IMR-90 (cell line): ENCODE results near the gene FIBIN. TPM values are rescaled to one million over a fixed set of nuclear protein-coding genes. Genes with fewer than 3 reads are reported as not detected.

Source experiments
- ATAC-seq: fragments of 200-7000 bp; cut with Tn5 transposase; 2 replicates; pipeline ENCODE4 v1.9.1; 2020; ENCODE audit warnings: low read depth, mild to moderate bottlenecking, moderate library complexity
- BruUV-seq: library from RNA; stranded (reverse); fragments of 400-500 nt; replicated peaks from 2 replicates; lab custom pipeline; 2021; lab: Mats Ljungman, UMichigan
- CTCF ChIA-PET: fragments of 300-600 bp; formaldehyde crosslinking; extraction: SDS; loops from one replicate; lab custom pipeline; 2021; ENCODE audit warnings: antibody characterized with exemption; lab: Yijun Ruan, JAX
- POLR2A ChIA-PET: fragments of 300-600 bp; sonication (Branson Sonifier 250); formaldehyde crosslinking; loops from one replicate; lab custom pipeline; 2022; ENCODE audit warnings: antibody characterized with exemption; ENCODE audit not compliant: unreplicated experiment; lab: Charles Lee
- DNase-seq: peaks from one replicate; pipeline ENCODE4 v3.0.0; 2013
- H2AFZ ChIP-seq: replicated peaks from 2 replicates; pipeline ENCODE3; 2013; ENCODE audit warnings: low read length, mild to moderate bottlenecking; ENCODE audit not compliant: poor library complexity
- H2AK5ac ChIP-seq: 2 replicates; pipeline ENCODE4 v1.6.1; 2013; ENCODE audit warnings: low read depth, low read length, inconsistent platforms
- H2AK9ac ChIP-seq: replicated peaks from 2 replicates; pipeline ENCODE3; 2013; ENCODE audit warnings: mild to moderate bottlenecking, low read depth, low read length, moderate library complexity; ENCODE audit not compliant: poor library complexity
- H2BK120ac ChIP-seq: 2 replicates; pipeline ENCODE4 v1.6.1; 2013; ENCODE audit warnings: low read depth, low read length, inconsistent platforms
- H2BK15ac ChIP-seq: 3 replicates; pipeline ENCODE4 v1.6.1; 2013; ENCODE audit warnings: low read depth, low read length, inconsistent platforms
- H2BK20ac ChIP-seq: 2 replicates; pipeline ENCODE4 v1.6.1; 2013; ENCODE audit warnings: low read depth, mild to moderate bottlenecking, inconsistent platforms, low read length, moderate library complexity
- H2BK5ac ChIP-seq: 2 replicates; pipeline ENCODE4 v1.6.1; 2013; ENCODE audit warnings: mild to moderate bottlenecking, low read depth, low read length, inconsistent platforms; ENCODE audit not compliant: poor library complexity, severe bottlenecking
- H3K14ac ChIP-seq: replicated peaks from 2 replicates; pipeline ENCODE4 v1.6.1; 2013; ENCODE audit warnings: low read depth, low read length, inconsistent platforms
- H3K18ac ChIP-seq: 2 replicates; pipeline ENCODE4 v1.6.1; 2013; ENCODE audit warnings: low read depth, low read length, control low read depth
- H3K23ac ChIP-seq: 2 replicates; pipeline ENCODE4 v1.6.1; 2013; ENCODE audit warnings: low read depth, low read length, inconsistent platforms
- H3K27ac ChIP-seq: 2 replicates; pipeline ENCODE4 v1.5.1; 2013; ENCODE audit warnings: mild to moderate bottlenecking, control low read depth, low read length; ENCODE audit not compliant: insufficient read depth
- H3K27me3 ChIP-seq: 2 replicates; pipeline ENCODE4 v1.6.1; 2013; ENCODE audit warnings: low read length; ENCODE audit not compliant: control insufficient read depth, insufficient read depth
- H3K36me3 ChIP-seq: 2 replicates; pipeline ENCODE4 v1.6.1; 2013; ENCODE audit warnings: low read length, mixed read lengths; ENCODE audit not compliant: control insufficient read depth, insufficient read depth
- H3K4ac ChIP-seq: 2 replicates; pipeline ENCODE4 v1.6.1; 2013; ENCODE audit warnings: low read depth, low read length, inconsistent platforms
- H3K4me1 ChIP-seq: 2 replicates; pipeline ENCODE4 v1.6.1; 2013; ENCODE audit warnings: low read length, mixed read lengths; ENCODE audit not compliant: control insufficient read depth, insufficient read depth
- H3K4me2 ChIP-seq: 2 replicates; pipeline ENCODE4 v1.6.1; 2013; ENCODE audit warnings: low read depth, mild to moderate bottlenecking, control low read depth, low read length, moderate library complexity
- H3K4me3 ChIP-seq: 2 replicates; pipeline ENCODE4 v1.5.1; 2013; ENCODE audit warnings: low read depth, mild to moderate bottlenecking, control low read depth, low read length, moderate library complexity; ENCODE audit not compliant: insufficient read depth
- H3K56ac ChIP-seq: 2 replicates; pipeline ENCODE4 v1.6.1; 2013; ENCODE audit warnings: low read length, inconsistent platforms; ENCODE audit not compliant: insufficient read depth; ENCODE audit errors: extremely low read depth
- H3K79me1 ChIP-seq, 2 experiments: 2 replicates each; pipeline ENCODE4 v1.6.1; 2013; ENCODE audit warnings: low read length in 2 of 2, inconsistent platforms in 1 of 2, low read depth in 1 of 2
- H3K9ac ChIP-seq: 2 replicates; pipeline ENCODE4 v1.6.1; 2013; ENCODE audit warnings: low read depth, low read length, control low read depth
- H3K9me1 ChIP-seq: 2 replicates; pipeline ENCODE4 v1.6.1; 2013; ENCODE audit warnings: low read length, inconsistent platforms; ENCODE audit not compliant: insufficient read depth
- H3K9me3 ChIP-seq: 2 replicates; pipeline ENCODE4 v1.6.1; 2013; ENCODE audit warnings: low read length; ENCODE audit not compliant: control insufficient read depth, insufficient read depth
- H4K20me1 ChIP-seq: 2 replicates; pipeline ENCODE4 v1.6.1; 2013; ENCODE audit warnings: low read length, inconsistent platforms; ENCODE audit not compliant: insufficient read depth
- H4K5ac ChIP-seq: 2 replicates; pipeline ENCODE4 v1.6.1; 2013; ENCODE audit warnings: mild to moderate bottlenecking, low read depth, low read length, control low read depth
- H4K8ac ChIP-seq, 2 experiments: 2 replicates each; pipeline ENCODE4 v1.6.1; 2013; ENCODE audit warnings: low read depth in 2 of 2, low read length in 2 of 2, control low read depth in 1 of 2, inconsistent platforms in 1 of 2
- H4K91ac ChIP-seq: 2 replicates; pipeline ENCODE4 v1.6.1; 2013; ENCODE audit warnings: low read depth, low read length, inconsistent platforms; ENCODE audit not compliant: insufficient read depth
- FOS ChIP-seq: fragments of 150-350 bp; IDR thresholded peaks from 2 replicates; pipeline ENCODE4 v1.6.1; 2016; ENCODE audit warnings: low read depth, low read length
- dilution Hi-C: fragments of 300-500 bp; cut with HindIII; formaldehyde crosslinking; loops from one replicate; pipeline ENCODE4 v1.14.3; 2018; ENCODE audit warnings: low sequenced_read_pairs; ENCODE audit not compliant: unreplicated experiment
- in situ Hi-C: fragments of 300-500 bp; cut with MboI; formaldehyde crosslinking; loops from 3 replicates; pipeline ENCODE4 v1.14.3; 2019; ENCODE audit warnings: low sequenced_read_pairs, inconsistent platforms, mixed read lengths
- intact Hi-C: fragments of 100-400 bp; cut with micrococcal nuclease; formaldehyde crosslinking; loops from 2 replicates; pipeline ENCODE4 v1.10.0; 2022
- polyA plus RNA-seq, 3 experiments: library from polyadenylated mRNA; depleted of rRNA; stranded (reverse); fragments of >200 nt; gene quantifications; 2 replicates each; pipeline ENCODE4 v1.2.3, GENCODE V29; 2012; ENCODE audit warnings: low replicate concordance in 1 of 3
- total RNA-seq: library from RNA; depleted of rRNA; stranded (reverse); fragments of >200 nt; gene quantifications from 2 replicates; pipeline ENCODE4 v1.2.3, GENCODE V29; 2012

The FIBIN gene
- total and polyA plus RNA-seq, 2 of the 4 experiments (the other 2 are of a cell fraction) = 5.7 to 6.1 TPM

- no peak for DNase-seq
Measured at GRCh38 chr11:27008811-27009535, 15.1 kb downstream of the FIBIN start.

More at GRCh38 chr11:27008811-27009535, 15.1 kb downstream of the FIBIN start:
- H4K91ac ChIP-seq = no peak overlapping the region
- no peak for TF ChIP-seq FOS
- H2AFZ ChIP-seq = no peak overlapping the region
- no TSS peak for BruUV-seq
- no peak overlapping the region for H2BK5ac ChIP-seq
- H3K36me3 ChIP-seq = no peaks in the 10 kb centered on the region
- no peak overlapping the region for H4K8ac ChIP-seq
- dilution Hi-C loops = no loop called here
- H3K27me3 ChIP-seq = no peaks in the 10 kb centered on the region; the same call in 1 of the 2 replicates
- no peak overlapping the region for H3K4ac ChIP-seq
- H3K56ac ChIP-seq = no peak overlapping the region
- CTCF ChIA-PET = no interaction called here
- H3K9me1 ChIP-seq = peaks cover 3% of the 10 kb centered on the region; the same call in 1 of the 2 replicates
- no peak for ATAC-seq
- no peak overlapping the region for H3K27ac ChIP-seq
- H2BK15ac ChIP-seq = no peak overlapping the region
- intact Hi-C loops = no loop called here
- H3K9me3 ChIP-seq = no peaks in the 10 kb centered on the region
- POLR2A ChIA-PET = no interaction called here
- no peak overlapping the region for H3K18ac ChIP-seq
- H2BK120ac ChIP-seq = no peak overlapping the region
- H3K4me1 ChIP-seq = peaks cover 5% of the 10 kb centered on the region
- no peak overlapping the region for H4K5ac ChIP-seq
- no peak overlapping the region for H3K4me3 ChIP-seq
- no peaks in the 10 kb centered on the region for H4K20me1 ChIP-seq
- in situ Hi-C loops = no loop called here
- H3K4me2 ChIP-seq = no peak overlapping the region
- no peak overlapping the region for H2AK5ac ChIP-seq
- no peak overlapping the region for H2AK9ac ChIP-seq
- H3K23ac ChIP-seq = no peak overlapping the region
- H2BK20ac ChIP-seq = no peak overlapping the region
- no peaks in the 10 kb centered on the region for H3K79me1 ChIP-seq
- no peak overlapping the region for H3K9ac ChIP-seq
- no peak overlapping the region for H3K14ac ChIP-seq
